A549 (cell line): ENCODE data around the gene SHC2. TPM values are rescaled to one million over a fixed set of nuclear protein-coding genes. Genes with fewer than 3 reads are reported as not detected.
A peak's percentile ranks its signal among the peaks of the same experiment; 100 is the strongest.

Experiments
- ATAC-seq, 2 experiments: fragments of 200-7000 bp in 1 of 2; fragments of >200 bp in 1 of 2; cut with Nextera tagmentation in 1 of 2; cut with Tn5 transposase in 1 of 2; 3 replicates each; pipeline versions ENCODE4 v1.8.0 to v1.9.1; 2018 to 2020; ENCODE audit warnings: mild to moderate bottlenecking in 1 of 2, moderate library complexity in 1 of 2
- CTCF ChIA-PET: fragments of 300-600 bp; sonication (Branson Sonifier 250); formaldehyde crosslinking; extraction: SDS; loops from one replicate; lab custom pipeline; 2021; ENCODE audit warnings: antibody characterized with exemption, inconsistent platforms; lab: Yijun Ruan, JAX
- POLR2A ChIA-PET: fragments of 350-600 bp; formaldehyde crosslinking; extraction: SDS; loops from one replicate; lab custom pipeline; 2021; ENCODE audit warnings: antibody characterized with exemption, inconsistent platforms; lab: Yijun Ruan, JAX
- DNase-seq, 2 experiments: peaks; one replicate each; pipeline versions ENCODE4 v3.0.0 to v3.0.0-alpha.2; 2011 to 2016; ENCODE audit warnings: low read depth in 1 of 2, low spot score in 1 of 2
- FAIRE-seq: peaks from 2 replicates; lab custom pipeline; 2011; peaks lifted over from hg19 to GRCh38; lab: Jason Lieb, UNC
- H3K27ac ChIP-seq, 2 experiments: fragments of >200 bp; sonication (Bioruptor Twin); formaldehyde crosslinking; 3 replicates each; pipeline ENCODE4 v1.5.1; 2016 to 2017
- H3K4me1 ChIP-seq: fragments of >200 bp; sonication (Bioruptor Twin); formaldehyde crosslinking; 3 replicates; pipeline ENCODE4 v1.6.1; 2016
- H3K4me2 ChIP-seq: fragments of >200 bp; sonication (Bioruptor Twin); formaldehyde crosslinking; 3 replicates; pipeline ENCODE4 v1.6.1; 2016
- H3K4me3 ChIP-seq: fragments of >200 bp; sonication (Bioruptor Twin); formaldehyde crosslinking; 3 replicates; pipeline ENCODE4 v1.5.1; 2016
- H3K9me3 ChIP-seq: fragments of >200 bp; sonication (Bioruptor Twin); formaldehyde crosslinking; 3 replicates; pipeline ENCODE4 v1.6.1; 2016
- BCL3 ChIP-seq: fragments of >200 bp; sonication (Bioruptor Twin); formaldehyde crosslinking; IDR thresholded peaks from 3 replicates; pipeline ENCODE4 v1.6.1; 2016
- CBX8 ChIP-seq: fragments of 200-600 bp; sonication (generic); IDR thresholded peaks from 2 replicates; pipeline ENCODE4 v1.6.1; 2016
- CHD2 ChIP-seq: fragments of 150-350 bp; IDR thresholded peaks from 2 replicates; pipeline ENCODE4 v1.6.1; 2014; ENCODE audit warnings: low read length; ENCODE audit not compliant: partially characterized antibody
- ELK1 ChIP-seq: fragments of 150-350 bp; IDR thresholded peaks from 2 replicates; pipeline ENCODE4 v1.6.1; 2014; ENCODE audit warnings: low read depth, mild to moderate bottlenecking, low read length
- FOSL2 ChIP-seq, 2 experiments: fragments of 450-650 bp in 1 of 2; fragments of >200 bp in 1 of 2; sonication (Bioruptor Twin) in 1 of 2; formaldehyde crosslinking; IDR thresholded peaks; 2 replicates each; pipeline versions ENCODE4 v1.5.0 to v1.6.1; 2016 to 2020; ENCODE audit warnings: mild to moderate bottlenecking in 1 of 2, moderate library complexity in 1 of 2
- HDAC2 ChIP-seq: fragments of 200-600 bp; sonication (generic); IDR thresholded peaks from 2 replicates; pipeline ENCODE4 v1.6.1; 2016
- HOXA7 ChIP-seq: fragments of 250-450 bp; sonication (Bioruptor Pico); IDR thresholded peaks from 2 replicates; pipeline ENCODE4 v1.5.0; 2020; ENCODE audit warnings: mild to moderate bottlenecking, moderate library complexity
- HOXB5 ChIP-seq: fragments of 250-450 bp; sonication (Bioruptor Pico); IDR thresholded peaks from 2 replicates; pipeline ENCODE4 v1.5.0; 2020; ENCODE audit warnings: mild to moderate bottlenecking, moderate library complexity
- KDM5A ChIP-seq: fragments of 200-600 bp; sonication (generic); IDR thresholded peaks from 2 replicates; pipeline ENCODE4 v1.6.1; 2016; ENCODE audit warnings: antibody characterized with exemption, mild to moderate bottlenecking
- MAZ ChIP-seq: fragments of 150-350 bp; IDR thresholded peaks from 2 replicates; pipeline ENCODE4 v1.6.1; 2014; ENCODE audit warnings: antibody characterized with exemption, low read depth, low read length, borderline replicate concordance
- NR3C1 ChIP-seq: fragments of >200 bp; sonication (Bioruptor Twin); formaldehyde crosslinking; IDR thresholded peaks from 3 replicates; pipeline ENCODE4 v1.6.1; 2017
- RAD21 ChIP-seq, 2 experiments: fragments of >200 bp in 1 of 2; sonication (Bioruptor Twin) in 1 of 2; formaldehyde crosslinking in 1 of 2; IDR thresholded peaks in 1 of 2; conservative IDR thresholded peaks in 1 of 2; 2 replicates in 1 of 2; 3 replicates in 1 of 2; pipeline ENCODE4 v1.6.1; 2012 to 2018; ENCODE audit warnings: inconsistent platforms in 1 of 2
- REST ChIP-seq: fragments of 200-600 bp; sonication (generic); IDR thresholded peaks from 2 replicates; pipeline ENCODE4 v1.6.1; 2016; ENCODE audit warnings: antibody characterized with exemption, mild to moderate bottlenecking, moderate library complexity
- RNF2 ChIP-seq: fragments of 200-600 bp; sonication (generic); IDR thresholded peaks from 2 replicates; pipeline ENCODE4 v1.6.1; 2016; ENCODE audit warnings: low read depth, mild to moderate bottlenecking, antibody characterized with exemption, moderate library complexity, borderline replicate concordance
- TFCP2L1 ChIP-seq: fragments of 250-450 bp; sonication (Bioruptor Pico); IDR thresholded peaks from 2 replicates; pipeline ENCODE4 v1.5.0; 2021; ENCODE audit warnings: mild to moderate bottlenecking
- USF2 ChIP-seq: fragments of 450-650 bp; IDR thresholded peaks from 2 replicates; pipeline ENCODE4 v1.6.1; 2014; ENCODE audit warnings: antibody characterized with exemption
- ZC3H11A ChIP-seq: fragments of 450-650 bp; IDR thresholded peaks from 2 replicates; pipeline ENCODE4 v1.6.1; 2014; ENCODE audit warnings: antibody characterized with exemption, mild to moderate bottlenecking
- ZFP36 ChIP-seq: fragments of 450-650 bp; IDR thresholded peaks from 2 replicates; pipeline ENCODE4 v1.6.1; 2014; ENCODE audit warnings: borderline replicate concordance; ENCODE audit not compliant: partially characterized antibody
- ZNF302 ChIP-seq: fragments of 250-450 bp; sonication (Bioruptor Pico); IDR thresholded peaks from 2 replicates; pipeline ENCODE4 v1.9.0; 2021; ENCODE audit warnings: inconsistent platforms, mild to moderate bottlenecking, moderate library complexity
- WGBS: methylation state at CpG from one replicate; pipeline ENCODE4 v1.1.6; 2017; ENCODE audit errors: missing lambda C conversion rate; 5-methylcytosine and 5-hydroxymethylcytosine counted together
- polyA plus RNA-seq, 4 experiments: library from polyadenylated mRNA; depleted of rRNA in 3 of 4; stranded (reverse); fragments of >200 nt; fragmentation: RNase III in 1 of 4; extraction: RNeasy Plus Mini Kit Qiagen cat#74134 plus additional on column Dnase treatment in 1 of 4; gene quantifications; 2 replicates in 3 of 4; 3 replicates in 1 of 4; pipeline ENCODE4 v1.2.3, GENCODE V29; 2011 to 2017
- TF ChIP-seq, protein P1 (sequence below): IDR thresholded peaks from 2 replicates; pipeline ENCODE4 v1.6.1; 2012
- TF ChIP-seq, protein P2 (sequence below): fragments of 250-450 bp; sonication (Bioruptor Pico); IDR thresholded peaks from 2 replicates; pipeline ENCODE4 v1.5.0; 2021; ENCODE audit warnings: mild to moderate bottlenecking, moderate library complexity, borderline replicate concordance
- TF ChIP-seq, protein P3 (sequence below): IDR thresholded peaks from 2 replicates; pipeline ENCODE4 v1.6.1; 2012

The SHC2 gene
- polyA plus RNA-seq, 2 of the 4 experiments (the other 2 are of a cell fraction): 0.36 to 0.58 TPM

DNA sequence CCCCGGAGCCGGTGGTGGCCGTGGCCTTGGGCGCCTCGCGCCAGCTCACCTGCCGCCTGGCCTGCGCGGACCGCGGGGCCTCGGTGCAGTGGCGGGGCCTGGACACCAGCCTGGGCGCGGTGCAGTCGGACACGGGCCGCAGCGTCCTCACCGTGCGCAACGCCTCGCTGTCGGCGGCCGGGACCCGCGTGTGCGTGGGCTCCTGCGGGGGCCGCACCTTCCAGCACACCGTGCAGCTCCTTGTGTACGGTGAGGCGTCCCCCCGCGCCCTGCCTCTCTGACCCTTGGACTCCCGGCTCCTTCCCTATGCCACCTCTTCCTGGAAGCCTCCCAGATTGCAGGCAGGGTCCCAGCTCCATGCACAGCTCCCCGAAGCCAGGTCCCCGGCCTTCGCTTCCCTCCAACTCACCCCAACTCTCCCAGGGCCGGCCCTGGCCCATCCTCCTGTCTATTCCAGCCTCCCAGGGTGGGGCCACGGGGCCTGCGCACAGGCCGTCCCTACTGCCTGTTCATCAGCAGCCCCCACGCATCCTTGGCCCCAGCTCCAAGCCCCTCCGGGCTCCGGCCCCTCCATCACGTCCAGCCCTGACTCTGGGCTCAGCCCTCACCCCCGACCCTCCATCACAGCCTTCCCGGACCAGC, 37.2 kb upstream of the SHC2 start:
- ChIA-PET POLR2A (no interaction called here), CTCF (interaction anchor here (1.4 to 1.5 kb wide), 2 partner anchors 9 to 11 kb away, joined by 4 to 8 read pairs; partner anchors contain the start of gene TPGS1)
- H3K4me2 ChIP-seq: peak overlapping the region; percentile 74
- WGBS: 44% methylated on average over 12 of the region's 50 CpGs
- DNase-seq: peak in 1 of 2 experiments; percentile 56
- ATAC-seq: peak; percentile 49 to 53
- TF ChIP-seq ZC3H11A (no peak), RAD21 (conservative IDR thresholded peaks at IDR 0.05 in 1 of 2, IDR thresholded peaks at IDR 0.05 in 1 of 2) (no peak), HOXB5 (CRISPR knock-in tag) (no peak), ZFP36 (peak; percentile 98)
- TF ChIP-seq, protein P1, sequence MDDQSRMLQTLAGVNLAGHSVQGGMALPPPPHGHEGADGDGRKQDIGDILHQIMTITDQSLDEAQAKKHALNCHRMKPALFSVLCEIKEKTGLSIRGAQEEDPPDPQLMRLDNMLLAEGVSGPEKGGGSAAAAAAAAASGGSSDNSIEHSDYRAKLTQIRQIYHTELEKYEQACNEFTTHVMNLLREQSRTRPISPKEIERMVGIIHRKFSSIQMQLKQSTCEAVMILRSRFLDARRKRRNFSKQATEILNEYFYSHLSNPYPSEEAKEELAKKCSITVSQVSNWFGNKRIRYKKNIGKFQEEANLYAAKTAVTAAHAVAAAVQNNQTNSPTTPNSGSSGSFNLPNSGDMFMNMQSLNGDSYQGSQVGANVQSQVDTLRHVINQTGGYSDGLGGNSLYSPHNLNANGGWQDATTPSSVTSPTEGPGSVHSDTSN: no peak
- H3K9me3 ChIP-seq: no peaks in the 10 kb centered on the region
- H3K4me3 ChIP-seq: peak overlapping the region; percentile 29; the same call in 2 of the 3 replicates
- H3K4me1 ChIP-seq: peaks cover 5% of the 10 kb centered on the region; the same call in 1 of the 3 replicates
- H3K27ac ChIP-seq: peak overlapping the region in 1 of 2 experiments; percentile 76; a peak in 3 of 6 replicates
- no peak for FAIRE-seq

DNA sequence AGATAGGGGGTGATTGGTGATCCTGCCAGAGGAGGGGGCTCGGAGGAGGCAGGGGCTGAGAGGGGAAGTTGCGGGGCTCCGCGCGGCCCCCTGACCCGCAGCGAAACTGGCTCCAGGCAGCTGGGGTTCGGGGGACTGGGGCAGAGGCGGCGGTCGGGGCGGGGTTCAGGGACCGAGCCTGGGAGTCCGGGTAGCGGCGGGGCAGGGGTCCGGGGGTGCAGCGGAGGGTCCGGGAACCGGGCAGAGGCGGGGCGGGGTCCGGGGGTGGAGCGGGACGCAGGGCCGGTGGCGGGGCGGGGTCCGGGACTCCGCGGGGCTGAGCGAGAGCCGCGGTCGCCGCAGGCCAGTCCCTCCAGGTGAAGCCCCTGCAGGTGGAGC, 36.6 kb upstream of the SHC2 start:
- peak overlapping the region in 1 of 2 experiments; percentile 76; a peak in 3 of 6 replicates for H3K27ac ChIP-seq
- peak overlapping the region; percentile 74 for H3K4me2 ChIP-seq
- no peak for TF ChIP-seq HOXA7
- no peak for TF ChIP-seq NR3C1
- no peak for TF ChIP-seq MAZ
- TF ChIP-seq REST: no peak
- no peak for TF ChIP-seq ZNF302 (CRISPR knock-in tag)
- TF ChIP-seq TFCP2L1 (CRISPR knock-in tag): no peak
- no peak for TF ChIP-seq RNF2
- TF ChIP-seq, all 56 proteins: peak for 0
- no peak for DNase-seq
- peaks cover 5% of the 10 kb centered on the region; the same call in 1 of the 3 replicates for H3K4me1 ChIP-seq
- FAIRE-seq: no peak
- ATAC-seq: no peak
- POLR2A ChIA-PET: interaction anchor here (0.7 kb wide), 1 partner anchor 31 kb away, joined by 7 read pairs; no protein-coding TSS in a partner anchor
- CTCF ChIA-PET: interaction anchor here (1.4 to 1.5 kb wide), 2 partner anchors 9 to 10 kb away, joined by 4 to 8 read pairs; partner anchors contain the start of gene TPGS1
- H3K9me3 ChIP-seq: no peaks in the 10 kb centered on the region
- no CpG with 5 or more reads among the region's 36 CpGs for WGBS
- peak overlapping the region; percentile 29; the same call in 2 of the 3 replicates for H3K4me3 ChIP-seq

DNA sequence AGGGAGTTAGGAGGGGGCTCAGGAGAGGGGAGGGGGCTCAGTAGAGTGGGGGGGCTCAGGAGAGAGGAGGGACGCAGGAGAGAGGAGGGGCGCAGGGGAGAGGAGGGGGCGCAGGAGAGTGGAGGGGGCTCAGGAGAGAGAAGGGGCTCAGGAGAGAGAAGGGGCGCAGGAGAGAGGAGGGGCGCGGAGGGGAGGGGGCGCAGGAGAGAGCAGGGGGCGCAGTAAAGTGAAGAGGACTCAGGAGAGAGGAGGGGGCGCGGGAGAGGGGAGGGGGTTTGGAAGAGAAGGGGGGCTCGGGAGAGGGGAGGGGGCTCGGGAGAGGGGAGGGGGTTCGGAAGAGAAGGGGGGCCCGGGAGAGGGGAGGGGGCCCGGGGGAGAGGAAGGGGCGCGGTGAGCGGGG, 36.2 kb upstream of the SHC2 start:
- TF ChIP-seq TFCP2L1 (CRISPR knock-in tag) (no peak), CHD2 (no peak), ZC3H11A (no peak), KDM5A (no peak), ELK1 (no peak), CBX8 (no peak), USF2 (no peak), FOSL2 (IDR thresholded peaks at IDR 0.05) (no peak), FOSL2 (CRISPR knock-in tag; IDR thresholded peaks at IDR 0.05) (no peak), HDAC2 (no peak), BCL3 (no peak)
- TF ChIP-seq, protein P2, sequence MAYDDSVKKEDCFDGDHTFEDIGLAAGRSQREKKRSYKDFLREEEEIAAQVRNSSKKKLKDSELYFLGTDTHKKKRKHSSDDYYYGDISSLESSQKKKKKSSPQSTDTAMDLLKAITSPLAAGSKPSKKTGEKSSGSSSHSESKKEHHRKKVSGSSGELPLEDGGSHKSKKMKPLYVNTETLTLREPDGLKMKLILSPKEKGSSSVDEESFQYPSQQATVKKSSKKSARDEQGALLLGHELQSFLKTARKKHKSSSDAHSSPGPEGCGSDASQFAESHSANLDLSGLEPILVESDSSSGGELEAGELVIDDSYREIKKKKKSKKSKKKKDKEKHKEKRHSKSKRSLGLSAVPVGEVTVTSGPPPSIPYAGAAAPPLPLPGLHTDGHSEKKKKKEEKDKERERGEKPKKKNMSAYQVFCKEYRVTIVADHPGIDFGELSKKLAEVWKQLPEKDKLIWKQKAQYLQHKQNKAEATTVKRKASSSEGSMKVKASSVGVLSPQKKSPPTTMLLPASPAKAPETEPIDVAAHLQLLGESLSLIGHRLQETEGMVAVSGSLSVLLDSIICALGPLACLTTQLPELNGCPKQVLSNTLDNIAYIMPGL (CRISPR knock-in tag): no peak
- TF ChIP-seq, protein P3, sequence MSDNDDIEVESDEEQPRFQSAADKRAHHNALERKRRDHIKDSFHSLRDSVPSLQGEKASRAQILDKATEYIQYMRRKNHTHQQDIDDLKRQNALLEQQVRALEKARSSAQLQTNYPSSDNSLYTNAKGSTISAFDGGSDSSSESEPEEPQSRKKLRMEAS: no peak
- TF ChIP-seq, all 56 proteins: peak for 0
- WGBS: no CpG with 5 or more reads among the region's 18 CpGs
- Histone ChIP-seq H3K27ac (no peak overlapping the region; a peak in 1 of 6 replicates), H3K9me3 (no peaks in the 10 kb centered on the region), H3K4me3 (no peak overlapping the region), H3K4me1 (peaks cover 5% of the 10 kb centered on the region; the same call in 1 of the 3 replicates), H3K4me2 (peak overlapping the region; percentile 74)
- DNase-seq (no peak), FAIRE-seq (no peak), ATAC-seq (no peak)
- CTCF ChIA-PET: no interaction called here
- POLR2A ChIA-PET: interaction anchor here (0.7 kb wide), 1 partner anchor 31 kb away, joined by 7 read pairs; no protein-coding TSS in a partner anchor
